NCI-H446 treated with DMSO at 0.1 percent for 48 hours (cell line): ENCODE results near the gene SNN.

Experiments
- DNase-seq: peaks from one replicate; lab custom pipeline; 2025; lab: John Stamatoyannopoulos, UW

The SNN gene

GRCh38 chr16:11679941-11680911 is 12.0 kb downstream of the SNN start:
- no peak for DNase-seq

GRCh38 chr16:11681556-11681955 is 13.3 kb downstream of the SNN start:
- DNase-seq = no peak

- DNase-seq = no peak
These were observed 13.9 kb downstream of the SNN start for GRCh38 chr16:11681976-11682654.

DNA sequence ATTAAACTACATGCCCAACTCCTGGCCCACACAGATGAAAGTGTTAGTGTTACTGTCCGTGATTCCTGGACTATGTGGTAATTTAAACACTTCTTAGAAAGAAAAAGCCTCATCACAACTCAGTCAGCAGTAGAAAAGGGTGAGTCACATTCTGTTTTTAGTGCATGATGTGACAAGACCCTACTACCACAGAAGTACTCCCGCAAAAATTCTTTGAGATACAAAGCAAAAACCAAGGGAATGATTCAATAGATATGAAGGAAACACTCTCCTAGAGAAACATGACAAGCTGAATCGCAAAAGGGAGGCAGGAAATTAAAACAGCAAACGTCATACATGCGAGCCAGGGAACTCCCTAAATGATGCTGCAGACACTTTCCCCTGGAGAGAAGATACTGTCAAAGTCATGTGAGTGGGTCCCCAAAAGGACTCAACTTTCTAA is 14.4 kb downstream of the SNN start:
- DNase-seq = no peak

DNA sequence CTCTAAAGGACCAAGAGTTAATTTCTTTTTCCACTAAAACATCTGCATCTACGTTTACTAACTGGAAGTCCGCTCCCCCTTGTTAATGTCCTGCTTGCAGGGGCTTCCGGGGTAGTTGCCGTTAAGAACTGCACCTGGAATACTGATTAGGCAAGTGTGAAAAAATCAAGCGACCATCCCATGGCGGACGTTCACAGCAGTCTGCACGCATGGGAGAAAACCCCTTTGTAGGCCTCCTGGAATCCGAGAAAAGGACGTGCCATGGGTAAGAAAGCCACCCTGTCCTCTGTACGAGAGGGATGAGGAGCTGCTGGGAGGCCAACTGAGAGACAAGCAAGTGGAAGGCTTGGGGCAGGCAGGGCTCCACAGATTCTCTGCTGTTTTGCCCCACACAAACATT is 14.9 kb downstream of the SNN start:
- no peak for DNase-seq

- no peak for DNase-seq
These were observed 16.2 kb downstream of the SNN start for GRCh38 chr16:11684231-11685025.

DNA sequence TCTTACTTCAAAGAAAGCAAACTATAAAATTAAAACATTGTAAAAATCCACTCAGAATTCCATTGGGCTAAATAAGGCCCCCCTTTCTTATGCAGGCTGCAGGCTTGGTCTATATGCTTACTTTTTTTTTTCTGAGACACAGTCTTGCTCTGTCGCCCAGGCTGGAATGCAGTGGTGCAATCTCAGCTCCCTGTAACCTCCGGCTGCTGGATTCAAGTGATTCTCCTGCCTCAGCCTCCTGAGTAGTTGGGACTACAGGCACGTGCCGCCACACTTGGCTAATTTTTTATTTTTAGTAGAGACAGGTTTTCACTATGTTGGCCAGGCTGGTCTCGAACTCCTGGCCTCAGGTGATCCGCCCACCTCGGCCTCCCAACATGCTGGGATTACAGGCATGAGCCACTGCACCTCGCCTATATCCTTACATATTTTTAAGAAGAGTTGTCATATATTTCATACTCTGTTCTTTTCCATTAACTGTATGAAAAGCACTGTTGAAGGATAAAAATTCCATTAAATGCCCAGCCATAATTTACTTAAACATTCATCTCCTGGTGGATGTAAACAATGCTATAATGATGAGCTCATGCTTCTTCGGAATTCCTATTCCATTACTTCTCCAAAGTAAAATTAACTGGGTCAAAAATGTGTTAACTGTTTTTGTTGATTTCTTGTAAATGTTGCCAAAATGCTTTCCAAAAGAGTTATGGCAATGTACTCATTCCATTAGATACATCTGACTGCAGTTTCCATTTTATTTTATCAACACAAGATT is 17.8 kb downstream of the SNN start:
- DNase-seq = no peak

GRCh38 chr16:11686713-11687380 is 18.6 kb downstream of the SNN start:
- DNase-seq = no peak

GRCh38 chr16:11687601-11688519 is 19.6 kb downstream of the SNN start:
- DNase-seq = peak; percentile 61

DNA sequence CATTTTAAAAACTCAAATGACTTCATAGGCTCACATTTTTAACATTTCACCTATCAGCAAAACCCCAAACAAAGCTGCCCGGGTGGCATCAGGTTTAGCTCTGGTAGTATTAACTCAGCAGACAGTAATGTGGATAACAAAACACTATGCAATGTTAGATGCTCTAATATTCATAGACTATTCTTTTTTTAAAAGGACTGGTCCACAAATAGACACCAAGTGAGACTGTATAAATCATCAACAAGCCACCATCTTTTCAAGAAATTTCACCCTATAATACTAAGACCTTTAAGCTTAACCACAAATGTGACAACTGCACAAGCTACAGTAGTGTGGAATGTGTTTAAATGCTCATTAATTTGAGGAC is 20.2 kb downstream of the SNN start:
- DNase-seq = no peak

GRCh38 chr16:11689031-11689840 is 21.0 kb downstream of the SNN start:
- no peak for DNase-seq

- DNase-seq = no peak
These were observed 23.0 kb downstream of the SNN start for GRCh38 chr16:11691235-11691634.

DNA sequence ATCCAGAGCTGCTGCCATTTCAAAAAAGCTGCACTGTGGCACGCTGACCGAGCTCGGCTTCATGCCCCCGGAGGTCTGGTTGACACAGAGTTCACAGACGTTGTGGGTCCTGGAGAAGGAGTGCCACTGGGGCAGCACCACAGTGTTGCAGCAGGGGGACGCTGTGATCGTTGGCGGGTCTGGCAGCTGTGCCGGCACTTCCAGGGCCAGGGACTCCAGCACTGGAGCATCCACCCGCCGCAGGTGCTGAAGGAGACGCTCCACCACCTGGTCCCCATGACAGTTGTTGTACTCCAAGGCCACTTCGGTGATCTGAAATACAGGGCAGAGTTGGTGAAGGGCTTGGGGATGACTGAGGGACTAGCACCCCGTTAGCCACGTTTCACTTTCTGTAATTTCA is 23.5 kb downstream of the SNN start:
- no peak for DNase-seq

GRCh38 chr16:11692171-11692570 is 23.9 kb downstream of the SNN start:
- no peak for DNase-seq

DNA sequence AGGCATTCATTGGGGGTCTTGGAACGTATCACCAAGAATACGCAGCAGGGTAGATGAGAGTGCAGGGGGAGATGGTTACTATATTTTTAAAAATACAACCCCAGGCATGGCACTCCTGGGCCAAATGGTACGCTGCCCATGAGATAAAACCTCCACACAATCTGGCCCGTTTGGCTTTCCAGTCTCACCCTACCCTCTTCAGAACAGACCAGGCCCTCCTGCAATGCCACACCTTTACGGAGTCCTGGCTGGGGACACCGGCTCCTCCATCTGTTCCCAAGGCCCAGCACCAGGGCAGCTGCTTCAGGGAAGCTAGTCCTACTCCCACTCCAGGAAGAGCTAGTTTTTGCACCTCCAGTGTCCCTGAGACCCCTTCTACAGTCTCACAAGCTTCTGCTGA is 24.4 kb downstream of the SNN start:
- DNase-seq = no peak

DNA sequence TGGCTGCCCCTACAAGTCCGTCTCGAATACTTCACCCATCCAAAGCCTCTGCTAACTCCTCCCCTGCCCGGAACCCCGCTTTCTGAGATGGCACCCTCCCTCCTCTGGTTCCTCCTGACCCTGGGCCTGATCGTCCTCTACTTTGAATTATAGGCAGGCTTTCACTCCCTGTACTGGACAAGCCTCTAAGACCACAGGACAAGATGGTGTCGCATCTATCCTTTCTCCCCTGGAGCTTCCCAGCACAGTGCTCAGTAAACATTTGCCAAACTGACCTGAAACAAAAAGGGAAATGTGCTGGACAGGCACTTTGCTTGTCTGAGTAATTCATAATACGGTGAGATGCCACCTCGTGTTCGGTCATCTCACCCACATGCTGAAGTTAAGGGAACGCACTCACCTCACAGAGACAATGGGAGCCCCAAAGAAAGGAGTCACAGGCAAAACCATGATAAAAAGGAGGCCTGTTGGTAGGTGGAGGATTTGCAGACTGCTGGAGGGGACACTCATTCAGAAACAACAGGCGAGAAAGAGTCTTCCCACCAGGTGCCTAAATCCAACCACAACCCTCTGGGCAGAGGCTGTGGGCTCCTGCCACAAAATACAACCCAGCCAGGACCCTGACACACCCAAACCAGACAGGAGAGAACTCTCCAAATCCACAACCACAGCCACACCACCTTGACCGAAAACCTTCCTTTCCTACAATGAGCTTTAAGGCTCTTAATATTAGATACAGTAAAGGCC is 28.2 kb downstream of the SNN start:
- DNase-seq = no peak

- no peak for DNase-seq
These were observed 29.1 kb downstream of the SNN start for GRCh38 chr16:11697319-11697718.

GRCh38 chr16:11698271-11698689 is 30.0 kb downstream of the SNN start:
- DNase-seq = no peak
